Activated CD8-positive, alpha-beta memory T cell treated with anti-CD3 and anti-CD28 coated beads for 36 hours (primary cell): ENCODE measurements around the gene HAVCR2. TPM values are rescaled to one million over a fixed set of nuclear protein-coding genes. Genes with fewer than 3 reads are reported as not detected.

Source experiments
- CTCF ChIA-PET: fragments of 350-600 bp; sonication (Branson Sonifier 250); formaldehyde crosslinking; loops from one replicate; lab custom pipeline; 2021; ENCODE audit warnings: antibody characterized with exemption; lab: Charles Lee
- POLR2A ChIA-PET: fragments of 350-600 bp; sonication (Branson Sonifier 250); formaldehyde crosslinking; loops from one replicate; lab custom pipeline; 2021; ENCODE audit warnings: antibody characterized with exemption; lab: Charles Lee
- total RNA-seq, 2 experiments: library from RNA; stranded (reverse); gene quantifications; one replicate each; pipeline ENCODE4 v1.2.3, GENCODE V29; 2021

HAVCR2 gene
- total RNA-seq = 10 to 100 TPM; 16.3 to 16.8 TPM

DNA sequence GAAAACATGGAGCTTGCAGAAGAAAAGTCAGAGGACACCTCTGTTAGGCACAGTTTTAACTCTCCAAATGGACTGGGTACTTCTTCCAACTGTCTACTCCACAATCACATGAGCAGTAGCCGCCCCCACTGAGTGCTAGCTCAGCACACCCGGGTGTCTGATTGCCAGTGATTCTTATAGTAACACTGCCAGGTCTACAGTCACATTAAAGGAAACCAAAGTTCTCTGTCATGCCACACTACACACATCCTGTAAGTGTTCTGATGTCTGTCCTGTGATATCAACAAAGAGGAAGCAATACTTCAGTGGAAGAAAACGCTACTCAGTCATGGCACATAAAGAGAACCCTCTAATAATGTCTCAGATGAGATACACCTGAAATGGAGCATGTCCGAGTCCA, at the start of gene HAVCR2:
Gene HAVCR2, minus strand, starts transcription at position 69 of the 400 bp plus-strand sequence. Its CDS starts 61 bp downstream, at position 8.
- POLR2A ChIA-PET = no interaction called here
- CTCF ChIA-PET = interaction anchor here (1.0 kb wide), 1 partner anchor 189 kb away, joined by 3 read pairs; no protein-coding TSS in a partner anchor

- POLR2A ChIA-PET = interaction anchor here (0.9 kb wide), 1 partner anchor 20 kb away, joined by 3 read pairs; no protein-coding TSS in a partner anchor
- CTCF ChIA-PET = no interaction called here
Observed at GRCh38 chr5:157157293-157157891, 48.5 kb upstream of the HAVCR2 start.

DNA sequence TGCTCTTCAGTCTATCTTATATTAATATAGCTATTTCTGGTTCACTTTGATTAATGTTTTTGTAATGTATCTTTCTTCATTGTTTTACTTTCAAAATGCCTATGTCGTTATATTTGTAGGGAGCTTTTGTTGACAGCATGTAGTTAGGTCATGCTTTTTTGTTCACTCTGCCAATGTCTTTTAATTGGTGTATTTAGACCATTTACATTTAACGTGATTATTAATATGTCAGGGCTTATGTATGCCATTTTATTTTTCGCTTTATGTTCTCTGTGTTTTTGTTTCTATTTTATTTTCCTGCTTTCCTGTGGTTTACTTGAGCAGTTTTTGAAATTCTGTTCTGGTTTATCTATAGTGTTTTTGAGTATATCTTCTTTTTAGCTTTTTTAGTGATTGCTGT, 46.5 kb upstream of the HAVCR2 start:
- ChIA-PET POLR2A (interaction anchor here (0.8 to 1.8 kb wide), 4 partner anchors 24 to 34 kb away, joined by 3 to 8 read pairs (median 7); no protein-coding TSS in a partner anchor), CTCF (interaction anchor here (1.0 kb wide), 1 partner anchor 36 kb away, joined by 3 read pairs; no protein-coding TSS in a partner anchor)

GRCh38 chr5:157150995-157151394, 42.2 kb upstream of the HAVCR2 start:
- POLR2A ChIA-PET = no interaction called here
- CTCF ChIA-PET = no interaction called here

GRCh38 chr5:157148734-157149615, 40.1 kb upstream of the HAVCR2 start:
- POLR2A ChIA-PET = interaction anchor here (0.6 to 1.7 kb wide), 3 partner anchors 40 to 53 kb away, joined by 3 to 4 read pairs (median 4); no protein-coding TSS in a partner anchor
- CTCF ChIA-PET = interaction anchor here (0.6 to 2.9 kb wide), 22 partner anchors 13 to 226 kb away, joined by 3 to 12 read pairs (median 4); partner anchors contain the start of gene CYFIP2

GRCh38 chr5:157143127-157143971, 34.5 kb upstream of the HAVCR2 start:
- POLR2A ChIA-PET = interaction anchor here (0.6 to 2.4 kb wide), 19 partner anchors 29 to 587 kb away, joined by 3 to 16 read pairs (median 4); partner anchors contain the start of gene ITK
- CTCF ChIA-PET = interaction anchor here (0.8 to 1.7 kb wide), 10 partner anchors 9 to 209 kb away, joined by 3 to 7 read pairs (median 4); no protein-coding TSS in a partner anchor

DNA sequence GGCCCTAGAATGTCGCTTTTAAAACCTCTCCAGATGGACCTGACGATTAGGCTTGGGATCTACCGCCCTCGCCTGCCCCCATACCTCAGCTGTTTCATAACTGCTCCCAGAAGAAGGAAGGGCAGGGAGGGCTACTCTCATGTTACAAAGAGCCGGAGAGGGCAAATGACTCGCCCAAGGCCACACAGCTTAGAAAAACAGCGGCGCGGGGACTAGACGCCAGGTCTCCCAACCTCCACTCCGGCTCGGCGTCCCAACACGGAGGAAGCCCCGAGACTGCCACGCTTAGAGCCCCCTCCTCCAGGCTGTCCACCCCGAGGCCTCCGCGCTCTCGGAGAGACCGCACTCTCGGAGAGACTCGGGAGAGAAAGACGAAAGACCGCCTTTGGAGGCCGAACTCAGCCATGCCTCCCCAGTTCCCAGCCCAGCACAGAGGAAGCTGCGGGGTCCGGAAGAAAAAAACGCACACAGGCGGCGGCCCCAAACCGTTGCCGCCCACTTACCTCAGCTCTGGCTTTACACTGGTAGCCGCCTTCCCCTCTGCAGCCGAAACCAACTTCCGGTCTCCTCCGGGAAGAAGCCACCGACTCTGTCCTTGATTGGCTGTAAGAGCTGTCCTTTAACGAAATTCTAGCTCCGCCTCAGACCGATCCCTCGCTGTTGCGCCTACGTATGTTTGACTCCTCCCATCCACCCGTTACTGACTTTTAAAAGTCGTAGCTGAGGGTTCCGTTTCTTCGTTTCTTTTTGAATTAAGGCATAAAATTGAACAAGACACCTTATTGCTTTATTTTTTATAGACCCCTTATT, 33.7 kb upstream of the HAVCR2 start, which contains the start of gene MED7:
Gene MED7, minus strand, starts transcription at position 549 of the 810 bp plus-strand sequence. CDS start 3,434 bp downstream, outside the sequence.
- CTCF ChIA-PET = interaction anchor here (0.8 to 1.7 kb wide), 10 partner anchors 10 to 209 kb away, joined by 3 to 7 read pairs (median 3); no protein-coding TSS in a partner anchor
- POLR2A ChIA-PET = interaction anchor here (0.6 to 2.4 kb wide), 18 partner anchors 30 to 588 kb away, joined by 3 to 16 read pairs (median 4); partner anchors contain the start of gene ITK

- ChIA-PET CTCF (no interaction called here), POLR2A (no interaction called here)
Observed at GRCh38 chr5:157137691-157138090, 28.8 kb upstream of the HAVCR2 start.

GRCh38 chr5:157132281-157132612, 23.4 kb upstream of the HAVCR2 start:
- ChIA-PET CTCF (interaction anchor here (1.0 to 1.5 kb wide), 7 partner anchors 8 to 212 kb away, joined by 3 to 7 read pairs (median 4); partner anchors contain the start of gene MED7), POLR2A (no interaction called here)

- CTCF ChIA-PET = interaction anchor here (0.7 kb wide), 1 partner anchor 24 kb away, joined by 5 read pairs; no protein-coding TSS in a partner anchor
- POLR2A ChIA-PET = no interaction called here
Observed at GRCh38 chr5:157130925-157131324, 22.1 kb upstream of the HAVCR2 start.

- POLR2A ChIA-PET = no interaction called here
- CTCF ChIA-PET = interaction anchor here (0.7 to 1.7 kb wide), 2 partner anchors 11 to 114 kb away, joined by 3 to 5 read pairs; no protein-coding TSS in a partner anchor
Observed at GRCh38 chr5:157121709-157122108, 12.9 kb upstream of the HAVCR2 start.

- CTCF ChIA-PET = no interaction called here
- POLR2A ChIA-PET = no interaction called here
Observed at GRCh38 chr5:157120102-157120501, 11.3 kb upstream of the HAVCR2 start.

- ChIA-PET CTCF (interaction anchor here (0.9 kb wide), 1 partner anchor 140 kb away, joined by 4 read pairs; no protein-coding TSS in a partner anchor), POLR2A (no interaction called here)
Observed at GRCh38 chr5:157116483-157116954, 7.7 kb upstream of the HAVCR2 start.

DNA sequence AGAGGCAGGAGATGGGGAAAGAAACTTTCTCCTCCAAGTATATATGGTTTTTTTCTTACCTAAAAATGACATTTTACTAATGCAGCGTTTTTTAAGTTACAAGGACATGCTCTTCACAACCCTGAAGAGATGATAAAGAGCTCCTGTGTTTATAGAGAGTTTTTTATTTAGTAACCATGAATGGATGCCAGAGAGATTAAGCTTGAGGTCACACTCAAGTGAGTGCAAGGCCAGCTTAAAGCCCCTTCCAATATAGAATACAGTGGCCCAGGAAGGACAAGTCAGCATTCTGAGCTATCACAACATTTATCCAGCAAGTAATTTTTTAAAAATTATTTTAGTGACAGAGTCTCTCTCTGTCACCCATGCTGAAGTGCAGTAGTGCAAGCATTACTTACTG, 6.7 kb upstream of the HAVCR2 start:
- CTCF ChIA-PET = interaction anchor here (0.9 kb wide), 1 partner anchor 139 kb away, joined by 4 read pairs; no protein-coding TSS in a partner anchor
- POLR2A ChIA-PET = no interaction called here

DNA sequence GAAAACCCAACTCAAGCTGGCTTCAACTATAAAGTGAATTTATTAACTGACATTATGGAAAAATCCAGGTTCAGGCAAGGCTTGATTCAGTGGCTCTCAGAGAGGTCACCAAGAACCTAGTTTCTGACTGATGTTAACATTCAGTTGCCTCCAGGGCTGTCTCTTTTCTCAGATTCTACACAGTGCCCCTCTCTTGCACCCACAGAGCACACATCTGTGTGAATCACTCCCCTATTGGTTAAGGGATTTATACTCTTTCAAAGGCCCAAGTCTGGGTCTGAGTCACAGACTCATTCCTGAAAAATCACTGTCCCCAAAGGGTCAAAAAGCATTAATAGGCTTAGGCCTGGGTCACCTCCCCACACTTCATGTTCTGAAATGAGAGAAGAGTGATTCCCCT, 6.2 kb upstream of the HAVCR2 start:
- CTCF ChIA-PET = no interaction called here

GRCh38 chr5:157113002-157113401, 4.2 kb upstream of the HAVCR2 start:
- POLR2A ChIA-PET = no interaction called here
- CTCF ChIA-PET = no interaction called here

More for the DNA sequence above, 6.2 kb upstream of the HAVCR2 start:
- POLR2A ChIA-PET = no interaction called here

- ChIA-PET POLR2A (interaction anchor here (0.6 kb wide), 1 partner anchor 485 kb away, joined by 6 read pairs; no protein-coding TSS in a partner anchor), CTCF (interaction anchor here (0.6 kb wide), 1 partner anchor 98 kb away, joined by 3 read pairs; no protein-coding TSS in a partner anchor)
Observed at GRCh38 chr5:157109744-157110143, 900 bp upstream of the HAVCR2 start.
